ENCODE measurements around the gene PDE1C. TPM values are rescaled to one million over a fixed set of nuclear protein-coding genes. Genes with fewer than 3 reads are reported as not detected.
"Not testable (repeated sequence)": the region's sequence is repeated elsewhere in the genome, so short reads cannot be mapped to it uniquely, and the experiment has no call there.

Gene PDE1C
- polyA plus RNA-seq, 3 donors from 2014 or later: 0.09 TPM; not detected in 2

DNA sequence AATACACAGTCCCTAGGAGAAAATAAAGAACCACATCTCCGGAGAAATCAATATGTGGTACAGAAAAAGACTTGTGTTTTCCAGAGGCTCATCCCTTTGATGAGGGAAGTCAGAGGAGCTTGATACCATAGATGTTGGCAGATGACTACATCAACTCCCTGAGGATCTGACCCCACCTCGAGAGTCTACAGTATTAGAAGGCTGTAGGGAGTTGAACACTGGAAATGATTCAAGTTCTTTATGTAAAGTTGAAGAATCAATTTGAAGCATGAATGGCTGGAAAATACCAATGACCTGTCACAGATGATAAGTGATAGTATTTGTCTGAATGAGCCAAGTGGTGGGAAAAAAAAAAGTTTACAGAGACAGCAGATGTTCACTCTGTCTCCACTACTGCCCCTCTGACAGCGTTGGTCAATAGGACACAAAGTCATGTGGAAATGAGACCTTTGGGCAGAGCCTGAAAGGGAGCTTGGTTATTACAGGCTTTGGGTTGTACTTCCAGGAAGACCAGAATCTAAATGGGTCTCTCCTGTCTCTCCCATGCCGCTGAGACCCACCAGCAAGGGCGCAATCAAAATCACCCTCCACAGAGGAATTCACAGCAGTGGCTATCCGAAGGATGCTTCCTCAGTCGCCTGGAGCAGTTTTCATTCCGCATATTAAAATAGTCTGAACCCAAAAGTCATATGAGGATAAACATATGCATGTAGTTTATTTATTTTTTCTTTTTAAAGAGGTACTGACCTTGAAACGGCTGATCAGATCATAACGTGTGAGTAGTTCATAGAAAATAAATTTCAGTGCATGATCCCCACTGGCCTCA is 197.4 kb downstream of the PDE1C start:
- H3K9me3 Mint-ChIP-seq: peaks cover 0 to 14% (median 11%) of the 10 kb centered on the region in 6 donors
- peaks cover 11 to 41% of the 10 kb centered on the region in 2 donors for H3K4me1 Mint-ChIP-seq
- DNase-seq: no peak
- H3K27me3 Mint-ChIP-seq (ENCODE audit: low read depth in 3 of 3): peaks cover 0 to 2% (median 0%) of the 10 kb centered on the region in 3 donors
- peaks cover 0 to 9% (median 0%) of the 10 kb centered on the region in 3 donors for H3K36me3 Mint-ChIP-seq
- H3K27ac Mint-ChIP-seq: peak overlapping the region in 2 of 6 donors; percentile 11 to 47
- H3K4me3 Mint-ChIP-seq: peak overlapping the region in 2 of 5 donors; percentile 24 to 26

DNA sequence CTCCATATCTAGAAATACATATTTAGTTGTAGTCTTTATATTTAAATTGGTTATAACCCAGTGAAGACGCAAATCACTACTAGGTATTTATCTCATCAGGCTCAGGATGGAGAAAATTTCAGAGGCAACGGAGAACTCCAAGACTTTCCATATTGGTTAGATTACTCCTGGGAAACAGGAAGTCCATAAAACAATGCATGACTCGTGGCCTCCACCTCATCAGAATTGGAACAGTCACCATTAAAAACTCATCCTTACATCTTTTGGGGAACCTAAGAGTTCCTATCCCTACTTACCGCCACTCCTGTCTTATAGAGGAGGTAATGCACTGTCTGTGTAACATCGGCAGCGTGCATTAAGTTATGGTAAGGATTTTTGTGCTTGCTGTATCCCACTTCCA is 205.6 kb downstream of the PDE1C start:
- DNase-seq: no peak
- Mint-ChIP-seq H3K27ac (no peak overlapping the region), H3K9me3 (peaks cover 2 to 18% (median 13%) of the 10 kb centered on the region in 6 donors), H3K4me3 (no peak overlapping the region), H3K27me3 (ENCODE audit: low read depth in 3 of 3) (peaks cover 0 to 4% (median 3%) of the 10 kb centered on the region in 3 donors), H3K4me1 (no peaks in the 10 kb centered on the region), H3K36me3 (peaks cover 0 to 11% (median 0%) of the 10 kb centered on the region in 3 donors)

DNA sequence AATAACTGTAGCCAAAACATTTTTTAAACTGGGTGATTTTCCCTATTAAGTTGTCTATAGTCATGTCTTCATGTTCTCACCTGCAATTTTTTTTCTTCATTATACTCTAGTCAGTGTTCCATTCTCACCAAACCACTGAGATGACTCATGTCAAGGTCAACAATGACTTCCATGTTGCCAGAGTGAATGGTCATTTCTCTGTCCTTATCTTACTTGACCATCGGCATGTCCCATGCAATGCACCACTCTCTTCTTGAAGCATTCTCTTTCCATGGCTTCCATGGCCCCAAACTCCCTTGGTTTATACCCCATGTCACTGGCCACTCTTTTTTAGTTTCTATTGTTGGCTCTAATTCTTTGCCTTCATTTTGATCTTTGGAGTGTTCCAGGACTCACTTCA is 209.3 kb downstream of the PDE1C start:
- no peak for DNase-seq
- Mint-ChIP-seq H3K27me3 (ENCODE audit: low read depth in 3 of 3) (peaks cover 0 to 2% (median 2%) of the 10 kb centered on the region in 3 donors), H3K9me3 (peaks cover 0 to 7% (median 0%) of the 10 kb centered on the region in 6 donors), H3K27ac (no peak overlapping the region), H3K4me3 (no peak overlapping the region), H3K36me3 (no peaks in the 10 kb centered on the region), H3K4me1 (no peaks in the 10 kb centered on the region)

DNA sequence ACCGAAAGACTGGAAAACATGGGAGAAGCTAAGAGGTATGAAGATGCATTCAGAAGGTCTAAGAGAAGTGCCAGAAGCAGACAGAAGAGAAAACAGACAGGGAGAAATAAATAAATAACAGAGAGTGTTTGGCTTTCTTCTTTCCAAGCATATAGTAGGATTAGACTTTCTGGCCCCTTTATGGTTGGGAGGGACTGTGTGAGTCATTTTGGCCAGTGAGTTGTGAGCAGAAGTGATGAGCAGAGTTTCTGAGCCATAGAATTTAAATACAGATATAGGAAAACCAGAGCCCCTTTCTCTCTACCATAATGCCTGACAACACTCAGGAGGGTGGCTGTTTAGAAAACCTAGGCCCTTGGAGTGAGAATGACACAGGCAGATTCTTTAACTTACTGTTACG is 212.2 kb downstream of the PDE1C start:
- no peak overlapping the region for H3K27ac Mint-ChIP-seq
- H3K36me3 Mint-ChIP-seq: no peaks in the 10 kb centered on the region
- peaks cover 0 to 2% (median 0%) of the 10 kb centered on the region in 3 donors for H3K27me3 Mint-ChIP-seq (ENCODE audit: low read depth in 3 of 3)
- no peak for DNase-seq
- no peak overlapping the region for H3K4me3 Mint-ChIP-seq
- H3K4me1 Mint-ChIP-seq: no peaks in the 10 kb centered on the region
- peaks cover 0 to 15% (median 4%) of the 10 kb centered on the region in 6 donors for H3K9me3 Mint-ChIP-seq

DNA sequence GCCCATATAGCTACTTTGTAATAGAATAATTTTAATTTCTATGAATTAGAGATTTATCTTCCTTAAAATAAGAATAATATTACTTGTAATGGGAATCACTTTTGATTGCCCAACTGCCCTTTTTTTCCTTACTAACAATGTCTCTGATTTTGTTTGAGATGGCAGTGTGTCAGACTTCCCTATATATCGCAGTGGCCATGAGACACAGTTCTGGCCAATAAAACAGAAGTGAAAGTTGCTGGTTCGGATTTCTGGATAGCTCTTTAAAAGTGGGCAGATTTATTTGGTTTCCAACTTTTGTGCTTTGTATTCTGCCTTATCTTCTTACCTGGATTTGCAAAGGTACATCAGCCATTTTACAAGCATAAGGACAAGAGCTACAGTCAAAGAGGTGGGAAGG is 213.0 kb downstream of the PDE1C start:
- no peak overlapping the region for H3K27ac Mint-ChIP-seq
- no peaks in the 10 kb centered on the region for H3K4me1 Mint-ChIP-seq
- no peak for DNase-seq
- peaks cover 0 to 2% (median 0%) of the 10 kb centered on the region in 3 donors for H3K27me3 Mint-ChIP-seq (ENCODE audit: low read depth in 3 of 3)
- no peaks in the 10 kb centered on the region for H3K36me3 Mint-ChIP-seq
- H3K4me3 Mint-ChIP-seq: no peak overlapping the region
- H3K9me3 Mint-ChIP-seq: peaks cover 0 to 20% (median 4%) of the 10 kb centered on the region in 6 donors

DNA sequence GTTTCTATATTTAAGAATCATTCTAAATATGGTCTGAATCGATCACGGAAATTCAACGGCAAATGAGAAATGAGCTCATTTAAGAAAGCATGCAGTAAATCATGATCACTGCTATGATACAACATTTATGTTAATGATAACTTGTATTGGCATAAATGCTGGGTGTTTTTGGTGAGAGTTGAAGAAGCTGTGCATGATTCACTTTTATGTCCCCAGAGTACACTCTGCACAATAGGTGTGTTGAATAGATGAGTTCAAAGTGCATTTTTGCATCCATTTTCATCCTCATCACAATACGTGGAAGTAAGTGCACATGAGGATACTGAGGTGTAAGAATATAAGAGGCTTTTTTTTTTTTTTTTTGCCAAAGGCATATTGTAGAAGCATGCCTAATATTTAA is 213.9 kb downstream of the PDE1C start:
- H3K27me3 Mint-ChIP-seq (ENCODE audit: low read depth in 3 of 3): peaks cover 0 to 2% (median 0%) of the 10 kb centered on the region in 3 donors
- H3K4me3 Mint-ChIP-seq: no peak overlapping the region
- peaks cover 0 to 20% (median under 1%) of the 10 kb centered on the region in 6 donors for H3K9me3 Mint-ChIP-seq
- H3K27ac Mint-ChIP-seq: no peak overlapping the region
- H3K36me3 Mint-ChIP-seq: no peaks in the 10 kb centered on the region
- no peak for DNase-seq
- H3K4me1 Mint-ChIP-seq: no peaks in the 10 kb centered on the region

DNA sequence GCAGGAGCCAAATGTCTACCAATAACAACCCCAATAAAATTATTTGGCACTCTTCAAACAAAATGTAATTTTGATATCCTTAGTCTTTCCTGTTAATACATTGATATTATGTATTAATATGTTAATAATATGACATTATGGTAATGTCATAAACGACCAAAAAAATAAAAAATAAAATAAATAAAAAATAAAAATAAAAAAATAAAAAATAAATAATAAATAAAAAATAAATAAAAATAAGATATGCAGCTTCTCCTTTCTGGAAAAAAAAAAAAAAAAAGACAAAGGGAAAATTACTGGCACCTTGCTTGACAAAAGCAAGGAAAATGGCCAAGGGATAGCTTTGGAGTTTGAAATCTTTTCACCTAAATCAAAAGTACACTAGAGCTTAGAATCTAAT is 214.7 kb downstream of the PDE1C start:
- H3K4me1 Mint-ChIP-seq: no peaks in the 10 kb centered on the region
- no peak overlapping the region for H3K27ac Mint-ChIP-seq
- H3K27me3 Mint-ChIP-seq (ENCODE audit: low read depth in 3 of 3): peaks cover 0 to 2% (median 0%) of the 10 kb centered on the region in 3 donors
- H3K36me3 Mint-ChIP-seq: no peaks in the 10 kb centered on the region
- no peak for DNase-seq
- no peak overlapping the region for H3K4me3 Mint-ChIP-seq
- peaks cover 0 to 20% (median under 1%) of the 10 kb centered on the region in 6 donors for H3K9me3 Mint-ChIP-seq

DNA sequence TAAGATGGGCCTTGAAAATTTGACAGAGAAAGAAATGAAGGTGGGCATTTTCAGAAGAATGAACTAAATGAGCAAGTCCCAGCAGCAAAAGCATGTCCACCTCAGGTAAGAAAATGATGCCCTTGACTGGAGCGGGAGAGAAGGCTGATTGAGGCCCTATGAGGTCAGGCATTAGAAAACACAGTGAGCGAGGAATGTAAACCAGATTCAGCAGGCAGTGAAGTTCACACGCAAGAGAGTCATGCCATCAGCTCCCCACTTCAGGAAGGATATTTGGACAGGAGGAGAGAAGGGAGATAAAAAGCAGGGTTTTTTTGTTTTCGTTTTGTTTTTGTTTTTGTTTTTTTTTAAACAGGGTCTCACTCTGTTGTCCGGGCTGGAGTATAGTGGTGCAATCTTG is 216.8 kb downstream of the PDE1C start:
- H3K36me3 Mint-ChIP-seq: no peaks in the 10 kb centered on the region
- no peak overlapping the region for H3K4me3 Mint-ChIP-seq
- peaks cover 0 to 2% (median 2%) of the 10 kb centered on the region in 3 donors for H3K27me3 Mint-ChIP-seq (ENCODE audit: low read depth in 3 of 3)
- H3K9me3 Mint-ChIP-seq: peaks cover 0 to 30% (median under 1%) of the 10 kb centered on the region in 6 donors
- no peak for DNase-seq
- no peaks in the 10 kb centered on the region for H3K4me1 Mint-ChIP-seq
- H3K27ac Mint-ChIP-seq: no peak overlapping the region

DNA sequence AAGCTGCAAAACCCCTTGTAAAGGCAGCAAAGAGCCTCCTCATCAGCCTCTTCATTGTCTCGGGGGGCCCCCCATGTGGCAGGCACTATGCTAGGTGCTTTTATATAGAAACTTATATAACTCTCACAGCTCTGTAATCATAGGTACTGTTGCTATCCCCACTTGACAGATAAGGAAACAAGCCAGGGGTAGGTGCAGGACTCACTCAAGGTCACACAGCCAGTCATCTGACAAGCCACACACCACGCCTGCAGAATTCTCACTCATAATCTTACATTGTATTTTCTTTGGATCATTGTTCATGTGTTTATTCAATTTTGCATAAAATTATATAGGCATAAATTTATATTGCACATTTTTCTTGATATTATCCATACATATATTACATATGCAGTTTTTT is 217.7 kb downstream of the PDE1C start:
- Mint-ChIP-seq H3K4me1 (no peaks in the 10 kb centered on the region), H3K36me3 (no peaks in the 10 kb centered on the region), H3K27me3 (ENCODE audit: low read depth in 3 of 3) (peaks cover 0 to 2% (median 2%) of the 10 kb centered on the region in 3 donors), H3K4me3 (no peak overlapping the region), H3K27ac (no peak overlapping the region), H3K9me3 (peaks cover 0 to 30% (median under 1%) of the 10 kb centered on the region in 6 donors)
- DNase-seq: no peak

DNA sequence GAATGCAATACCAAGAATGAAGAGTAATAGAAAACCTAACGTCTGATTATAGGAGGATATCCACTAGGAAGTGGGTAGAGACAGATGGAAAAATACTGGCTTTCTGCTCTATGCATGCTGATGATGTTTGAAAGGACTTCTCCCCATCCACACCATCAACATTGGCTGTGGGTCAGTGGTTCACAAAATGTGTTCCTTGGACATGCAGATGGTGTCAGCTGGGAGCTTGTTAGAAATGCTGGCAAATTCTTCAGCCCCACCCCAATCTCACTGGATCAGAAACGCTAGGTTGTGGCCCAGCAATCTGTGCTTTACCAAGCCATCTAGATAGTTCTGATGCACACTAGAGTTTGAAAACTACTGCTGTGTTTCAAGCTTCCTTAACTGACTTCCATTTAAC is 219.1 kb downstream of the PDE1C start:
- H3K4me3 Mint-ChIP-seq: no peak overlapping the region
- no peak overlapping the region for H3K27ac Mint-ChIP-seq
- no peaks in the 10 kb centered on the region for H3K36me3 Mint-ChIP-seq
- H3K9me3 Mint-ChIP-seq: peaks cover 0 to 34% (median 2%) of the 10 kb centered on the region in 6 donors
- no peak for DNase-seq
- H3K27me3 Mint-ChIP-seq (ENCODE audit: low read depth in 3 of 3): peaks cover 0 to 2% (median 2%) of the 10 kb centered on the region in 3 donors
- H3K4me1 Mint-ChIP-seq: no peaks in the 10 kb centered on the region

DNA sequence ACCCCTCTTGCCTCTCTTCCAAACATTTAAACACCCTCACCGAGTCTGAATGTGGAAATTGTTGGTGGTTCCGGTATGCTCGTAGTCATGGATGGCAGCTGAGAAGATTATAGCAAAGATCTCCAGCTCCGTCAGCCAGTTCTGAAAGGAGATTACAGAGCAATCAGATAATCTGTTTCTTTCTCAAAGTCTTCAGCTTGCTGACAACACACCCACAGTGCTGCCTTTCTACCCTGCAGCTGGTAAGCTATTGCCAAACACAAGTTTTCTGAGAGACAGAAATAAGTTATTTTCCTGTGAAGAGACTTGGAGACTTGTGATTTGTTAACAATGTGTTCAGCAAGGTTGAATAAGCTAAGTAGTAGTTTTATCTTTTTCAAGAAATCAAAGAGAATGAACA is 219.6 kb downstream of the PDE1C start:
- peaks cover 0 to 34% (median 2%) of the 10 kb centered on the region in 6 donors for H3K9me3 Mint-ChIP-seq
- no peak overlapping the region for H3K27ac Mint-ChIP-seq
- peaks cover 0 to 2% (median 2%) of the 10 kb centered on the region in 3 donors for H3K27me3 Mint-ChIP-seq (ENCODE audit: low read depth in 3 of 3)
- H3K36me3 Mint-ChIP-seq: no peaks in the 10 kb centered on the region
- no peak for DNase-seq
- no peak overlapping the region for H3K4me3 Mint-ChIP-seq
- no peaks in the 10 kb centered on the region for H3K4me1 Mint-ChIP-seq

DNA sequence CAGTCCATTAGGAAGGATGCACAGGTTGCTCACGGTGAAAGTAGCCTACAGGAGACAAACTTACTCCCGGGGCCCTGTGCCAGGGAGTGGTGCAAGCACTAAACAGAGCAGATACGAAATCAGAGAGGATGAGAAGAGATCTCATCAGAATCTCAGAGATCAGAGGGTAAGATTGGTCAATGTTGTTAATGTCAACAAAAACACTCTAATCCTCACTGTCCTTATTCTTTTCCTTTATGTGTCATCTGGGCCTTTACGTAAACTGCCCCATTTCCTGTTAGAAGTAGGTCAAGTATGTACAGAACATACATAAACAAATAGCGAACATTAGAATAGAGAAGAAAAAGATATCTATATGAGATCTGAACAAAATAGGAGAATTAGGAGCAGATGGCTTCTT is 220.1 kb downstream of the PDE1C start:
- Mint-ChIP-seq H3K9me3 (peaks cover 0 to 35% (median 5%) of the 10 kb centered on the region in 6 donors), H3K27ac (no peak overlapping the region), H3K27me3 (ENCODE audit: low read depth in 3 of 3) (peaks cover 0 to 2% (median 2%) of the 10 kb centered on the region in 3 donors), H3K4me3 (no peak overlapping the region), H3K36me3 (no peaks in the 10 kb centered on the region), H3K4me1 (no peaks in the 10 kb centered on the region)
- no peak for DNase-seq

DNA sequence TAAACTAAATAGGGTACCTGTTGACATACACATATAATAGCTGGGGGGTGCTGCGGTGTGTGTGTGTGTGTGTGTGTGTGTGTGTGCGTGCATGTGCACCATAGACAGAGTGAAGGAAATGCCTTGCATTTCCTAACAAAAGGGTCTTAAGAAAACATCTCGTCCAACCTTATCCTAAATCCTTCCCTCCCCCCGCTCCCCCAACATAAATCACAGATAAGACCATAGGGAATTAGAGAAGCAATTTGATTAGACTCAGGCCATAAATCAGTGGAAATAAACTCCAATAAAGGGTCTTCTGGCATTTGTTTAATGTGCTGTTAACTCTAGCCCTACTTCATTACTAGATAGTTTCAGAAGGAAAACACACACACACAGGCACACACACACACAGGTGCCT is 234.7 kb downstream of the PDE1C start:
- DNase-seq: no peak
- peaks cover 0 to 2% (median 0%) of the 10 kb centered on the region in 3 donors for H3K27me3 Mint-ChIP-seq (ENCODE audit: low read depth in 3 of 3)
- no peak overlapping the region for H3K4me3 Mint-ChIP-seq
- H3K9me3 Mint-ChIP-seq: peaks cover 0 to 22% (median 8%) of the 10 kb centered on the region in 6 donors
- peaks cover 0 to 4% (median 4%) of the 10 kb centered on the region in 3 donors for H3K36me3 Mint-ChIP-seq
- no peaks in the 10 kb centered on the region for H3K4me1 Mint-ChIP-seq
- H3K27ac Mint-ChIP-seq: no peak overlapping the region

DNA sequence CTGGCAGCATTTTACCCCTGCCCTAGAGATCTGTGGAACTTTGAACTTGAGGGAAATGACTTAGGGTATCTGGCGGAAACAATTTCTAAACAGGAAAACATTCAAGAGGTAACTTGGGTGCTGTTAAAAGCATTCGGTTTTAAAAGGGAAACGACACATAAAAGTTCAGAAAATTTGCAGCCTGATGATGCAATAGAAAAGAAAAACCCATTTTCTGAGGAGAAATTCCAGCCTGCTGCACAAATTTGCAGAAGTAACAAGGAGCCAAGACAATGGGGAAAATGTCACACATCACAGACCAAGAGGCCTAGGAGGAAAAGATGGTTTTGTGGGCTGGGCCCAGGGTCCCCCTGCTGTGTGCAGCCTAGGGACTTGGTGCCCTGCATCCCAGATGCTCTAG is 236.6 kb downstream of the PDE1C start:
- H3K27ac Mint-ChIP-seq; DNase-seq; H3K36me3 Mint-ChIP-seq; H3K4me1 Mint-ChIP-seq; H3K27me3 Mint-ChIP-seq (ENCODE audit: low read depth in 3 of 3); H3K4me3 Mint-ChIP-seq: not testable (repeated sequence)
- H3K9me3 Mint-ChIP-seq: peaks cover 0 to 26% (median 8%) of the 10 kb centered on the region in 6 donors

Data from immature natural killer cell (primary cell).